DND-41 (cell line): Measurements from ENCODE around the gene DHH.
"Not testable (repeated sequence)": the region's sequence is repeated elsewhere in the genome, so short reads cannot be mapped to it uniquely, and the experiment has no call there.

Experiments
- EZH2 ChIP-seq: IDR thresholded peaks from 3 replicates; pipeline ENCODE4 v1.6.1; 2012; ENCODE audit warnings: borderline replicate concordance, low read depth, mild to moderate bottlenecking, moderate library complexity, low read length, inconsistent platforms; ENCODE audit not compliant: severe bottlenecking
- TF ChIP-seq, protein P1 (sequence below): IDR thresholded peaks from 2 replicates; pipeline ENCODE4 v1.5.1; 2012; ENCODE audit warnings: borderline replicate concordance, low read length, moderate library complexity, mild to moderate bottlenecking; ENCODE audit not compliant: poor library complexity, severe bottlenecking; ENCODE audit errors: extremely low read depth

DNA sequence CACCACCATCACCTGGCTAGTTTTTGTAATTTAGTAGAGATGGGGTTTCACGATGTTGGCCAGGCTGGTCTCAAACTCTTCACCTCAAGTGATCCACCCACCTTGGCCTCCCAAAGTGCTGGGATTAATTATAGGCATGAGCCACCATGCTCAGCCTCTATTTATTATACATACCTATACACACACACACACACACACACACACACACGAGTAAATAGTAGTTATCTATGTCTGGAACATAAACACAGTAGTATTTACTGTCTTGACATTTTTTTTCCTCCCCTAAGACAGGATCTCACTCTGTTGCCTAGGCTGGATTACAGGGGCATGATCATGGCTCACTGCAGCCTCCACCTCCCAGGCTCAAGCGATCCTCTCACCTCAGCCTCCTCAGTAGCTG lies 42.4 kb upstream of the DHH start:
- TF ChIP-seq, protein P1, sequence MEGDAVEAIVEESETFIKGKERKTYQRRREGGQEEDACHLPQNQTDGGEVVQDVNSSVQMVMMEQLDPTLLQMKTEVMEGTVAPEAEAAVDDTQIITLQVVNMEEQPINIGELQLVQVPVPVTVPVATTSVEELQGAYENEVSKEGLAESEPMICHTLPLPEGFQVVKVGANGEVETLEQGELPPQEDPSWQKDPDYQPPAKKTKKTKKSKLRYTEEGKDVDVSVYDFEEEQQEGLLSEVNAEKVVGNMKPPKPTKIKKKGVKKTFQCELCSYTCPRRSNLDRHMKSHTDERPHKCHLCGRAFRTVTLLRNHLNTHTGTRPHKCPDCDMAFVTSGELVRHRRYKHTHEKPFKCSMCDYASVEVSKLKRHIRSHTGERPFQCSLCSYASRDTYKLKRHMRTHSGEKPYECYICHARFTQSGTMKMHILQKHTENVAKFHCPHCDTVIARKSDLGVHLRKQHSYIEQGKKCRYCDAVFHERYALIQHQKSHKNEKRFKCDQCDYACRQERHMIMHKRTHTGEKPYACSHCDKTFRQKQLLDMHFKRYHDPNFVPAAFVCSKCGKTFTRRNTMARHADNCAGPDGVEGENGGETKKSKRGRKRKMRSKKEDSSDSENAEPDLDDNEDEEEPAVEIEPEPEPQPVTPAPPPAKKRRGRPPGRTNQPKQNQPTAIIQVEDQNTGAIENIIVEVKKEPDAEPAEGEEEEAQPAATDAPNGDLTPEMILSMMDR, result not testable (repeated sequence)
- not testable (repeated sequence) for TF ChIP-seq EZH2
